ENCODE measurements around the gene SLC25A36. TPM values are rescaled to one million over a fixed set of nuclear protein-coding genes. Genes with fewer than 3 reads are reported as not detected.

SLC25A36 gene
- total RNA-seq, 1 donor from 2014 or later: 203 TPM

- no peaks in the 10 kb centered on the region for H3F3A ChIP-seq (ENCODE audit: low read depth)
- no peak overlapping the region for H3K27ac ChIP-seq
- no peak overlapping the region for H3K27ac Mint-ChIP-seq
- no peaks in the 10 kb centered on the region for H4K20me1 ChIP-seq (ENCODE audit: low read depth)
- no peak overlapping the region for H3K4me3 Mint-ChIP-seq
- no peak for DNase-seq (ENCODE audit: low spot score)
- no peaks in the 10 kb centered on the region for H3K9me3 ChIP-seq (ENCODE audit: low read depth)
- H3K36me3 Mint-ChIP-seq: no peaks in the 10 kb centered on the region
- H3K4me2 ChIP-seq: no peak overlapping the region
- H3K27me3 ChIP-seq: no peaks in the 10 kb centered on the region
- no peak overlapping the region for H3K9ac ChIP-seq
- no peak overlapping the region for H2AFZ ChIP-seq (replicated peaks)
- TF ChIP-seq, protein P1, sequence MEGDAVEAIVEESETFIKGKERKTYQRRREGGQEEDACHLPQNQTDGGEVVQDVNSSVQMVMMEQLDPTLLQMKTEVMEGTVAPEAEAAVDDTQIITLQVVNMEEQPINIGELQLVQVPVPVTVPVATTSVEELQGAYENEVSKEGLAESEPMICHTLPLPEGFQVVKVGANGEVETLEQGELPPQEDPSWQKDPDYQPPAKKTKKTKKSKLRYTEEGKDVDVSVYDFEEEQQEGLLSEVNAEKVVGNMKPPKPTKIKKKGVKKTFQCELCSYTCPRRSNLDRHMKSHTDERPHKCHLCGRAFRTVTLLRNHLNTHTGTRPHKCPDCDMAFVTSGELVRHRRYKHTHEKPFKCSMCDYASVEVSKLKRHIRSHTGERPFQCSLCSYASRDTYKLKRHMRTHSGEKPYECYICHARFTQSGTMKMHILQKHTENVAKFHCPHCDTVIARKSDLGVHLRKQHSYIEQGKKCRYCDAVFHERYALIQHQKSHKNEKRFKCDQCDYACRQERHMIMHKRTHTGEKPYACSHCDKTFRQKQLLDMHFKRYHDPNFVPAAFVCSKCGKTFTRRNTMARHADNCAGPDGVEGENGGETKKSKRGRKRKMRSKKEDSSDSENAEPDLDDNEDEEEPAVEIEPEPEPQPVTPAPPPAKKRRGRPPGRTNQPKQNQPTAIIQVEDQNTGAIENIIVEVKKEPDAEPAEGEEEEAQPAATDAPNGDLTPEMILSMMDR (IDR thresholded peaks at IDR 0.05): no peak
- no peak for TF ChIP-seq EZH2 (IDR thresholded peaks at IDR 0.05)
- TF ChIP-seq EZH2phosphoT487 (IDR thresholded peaks at IDR 0.05): no peak
- no peaks in the 10 kb centered on the region for H3K4me1 Mint-ChIP-seq
- no peak overlapping the region for H3K4me3 ChIP-seq
- H3K4me1 ChIP-seq: no peaks in the 10 kb centered on the region
- H3K36me3 ChIP-seq: no peaks in the 10 kb centered on the region
- no peaks in the 10 kb centered on the region for H3K9me3 Mint-ChIP-seq
- H3K27me3 Mint-ChIP-seq (ENCODE audit: insufficient read depth, low read depth): peaks cover 6% of the 10 kb centered on the region
- no peaks in the 10 kb centered on the region for H3K79me2 ChIP-seq (ENCODE audit: low read depth)
Measured at GRCh38 chr3:140899363-140899762, 42.3 kb upstream of the SLC25A36 start.

GRCh38 chr3:140902791-140903190, 38.8 kb upstream of the SLC25A36 start:
- H3F3A ChIP-seq (ENCODE audit: low read depth): no peaks in the 10 kb centered on the region
- no peaks in the 10 kb centered on the region for H3K9me3 Mint-ChIP-seq
- no peak for DNase-seq (ENCODE audit: low spot score)
- H3K4me3 Mint-ChIP-seq: no peak overlapping the region
- no peaks in the 10 kb centered on the region for H3K36me3 ChIP-seq
- no peaks in the 10 kb centered on the region for H3K9me3 ChIP-seq (ENCODE audit: low read depth)
- no peak overlapping the region for H3K4me3 ChIP-seq
- no peaks in the 10 kb centered on the region for H4K20me1 ChIP-seq (ENCODE audit: low read depth)
- no peaks in the 10 kb centered on the region for H3K79me2 ChIP-seq (ENCODE audit: low read depth)
- H3K27me3 ChIP-seq: peaks cover 6% of the 10 kb centered on the region
- H3K27ac Mint-ChIP-seq: no peak overlapping the region
- H3K36me3 Mint-ChIP-seq: no peaks in the 10 kb centered on the region
- H3K4me2 ChIP-seq: no peak overlapping the region
- no peaks in the 10 kb centered on the region for H3K27me3 Mint-ChIP-seq (ENCODE audit: insufficient read depth, low read depth)
- H3K4me1 ChIP-seq: no peaks in the 10 kb centered on the region
- H3K27ac ChIP-seq: no peak overlapping the region
- no peak overlapping the region for H3K9ac ChIP-seq
- no peak overlapping the region for H2AFZ ChIP-seq (replicated peaks)
- no peaks in the 10 kb centered on the region for H3K4me1 Mint-ChIP-seq
- TF ChIP-seq EZH2 (IDR thresholded peaks at IDR 0.05) (no peak), EZH2phosphoT487 (IDR thresholded peaks at IDR 0.05) (no peak)
- TF ChIP-seq, protein P1 (IDR thresholded peaks at IDR 0.05): no peak

DNA sequence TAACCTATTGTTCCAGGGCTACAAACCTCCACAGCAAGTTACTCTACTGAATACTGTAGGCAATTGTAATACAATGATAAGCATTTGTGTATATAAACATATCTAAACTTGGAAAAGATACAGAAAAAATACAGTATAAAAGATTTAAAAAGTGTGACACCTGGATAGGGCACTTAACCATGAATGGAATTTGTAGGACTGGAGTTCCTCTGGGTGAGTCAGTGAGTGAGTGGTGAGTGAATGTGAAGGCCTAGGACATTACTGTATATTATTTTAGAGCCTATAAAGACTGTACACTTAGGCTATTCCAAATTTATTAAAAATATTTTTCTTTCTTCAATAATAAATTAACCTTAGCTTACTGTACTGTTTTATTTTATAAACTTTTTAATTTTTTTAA, 38.4 kb upstream of the SLC25A36 start:
- no peak for DNase-seq (ENCODE audit: low spot score)
- no peak overlapping the region for H3K27ac ChIP-seq
- no peaks in the 10 kb centered on the region for H3K36me3 ChIP-seq
- Mint-ChIP-seq H3K4me1 (no peaks in the 10 kb centered on the region), H3K27me3 (ENCODE audit: insufficient read depth, low read depth) (no peaks in the 10 kb centered on the region), H3K27ac (no peak overlapping the region), H3K36me3 (no peaks in the 10 kb centered on the region), H3K9me3 (no peaks in the 10 kb centered on the region), H3K4me3 (no peak overlapping the region)
- peaks cover 6% of the 10 kb centered on the region for H3K27me3 ChIP-seq
- H2AFZ ChIP-seq (replicated peaks): no peak overlapping the region
- H4K20me1 ChIP-seq (ENCODE audit: low read depth): no peaks in the 10 kb centered on the region
- TF ChIP-seq EZH2phosphoT487 (IDR thresholded peaks at IDR 0.05) (no peak), EZH2 (IDR thresholded peaks at IDR 0.05) (no peak)
- TF ChIP-seq, protein P1 (IDR thresholded peaks at IDR 0.05): no peak
- no peak overlapping the region for H3K4me3 ChIP-seq
- no peak overlapping the region for H3K4me2 ChIP-seq
- no peaks in the 10 kb centered on the region for H3K9me3 ChIP-seq (ENCODE audit: low read depth)
- H3K79me2 ChIP-seq (ENCODE audit: low read depth): no peaks in the 10 kb centered on the region
- no peak overlapping the region for H3K9ac ChIP-seq
- no peaks in the 10 kb centered on the region for H3F3A ChIP-seq (ENCODE audit: low read depth)
- no peaks in the 10 kb centered on the region for H3K4me1 ChIP-seq
